Ramos (cell line): ENCODE measurements around the gene URM1.

Experiments
- in situ Hi-C: fragments of 300-500 bp; cut with MboI; formaldehyde crosslinking; loops from one replicate; pipeline ENCODE4 v1.14.3; 2022; ENCODE audit warnings: low sequenced_read_pairs; ENCODE audit not compliant: unreplicated experiment

Gene URM1

GRCh38 chr9:128344931-128345605, 26.1 kb upstream of the URM1 start:
- in situ Hi-C loops: no loop called here

GRCh38 chr9:128349125-128349524, 22.0 kb upstream of the URM1 start:
- in situ Hi-C loops: no loop called here

GRCh38 chr9:128349772-128350171, 21.4 kb upstream of the URM1 start:
- in situ Hi-C loops: no loop called here

GRCh38 chr9:128355451-128355850, 15.7 kb upstream of the URM1 start:
- in situ Hi-C loops: no loop called here

- in situ Hi-C loops: no loop called here
Observed at GRCh38 chr9:128358090-128358489, 13.1 kb upstream of the URM1 start.

GRCh38 chr9:128358861-128359260, 12.3 kb upstream of the URM1 start:
- in situ Hi-C loops: no loop called here

GRCh38 chr9:128360826-128361225, 10.3 kb upstream of the URM1 start:
- in situ Hi-C loops: loop anchor here (5.0 kb wide), 1 partner anchor 56 kb away; no protein-coding TSS in a partner anchor

GRCh38 chr9:128361296-128361985, 9.7 kb upstream of the URM1 start:
- in situ Hi-C loops: loop anchor here (5.0 kb wide), 1 partner anchor 56 kb away; no protein-coding TSS in a partner anchor

GRCh38 chr9:128361986-128362646, 9.1 kb upstream of the URM1 start:
- in situ Hi-C loops: loop anchor here (5.0 kb wide), 1 partner anchor 55 kb away; no protein-coding TSS in a partner anchor

GRCh38 chr9:128362774-128363173, 8.4 kb upstream of the URM1 start:
- in situ Hi-C loops: loop anchor here (5.0 kb wide), 1 partner anchor 55 kb away; no protein-coding TSS in a partner anchor

- in situ Hi-C loops: no loop called here
Observed at GRCh38 chr9:128365525-128365924, 5.6 kb upstream of the URM1 start.

GRCh38 chr9:128369024-128369706, 2.0 kb upstream of the URM1 start:
- in situ Hi-C loops: no loop called here

- in situ Hi-C loops: no loop called here
Observed at GRCh38 chr9:128370367-128370751, 815 bp upstream of the URM1 start.

GRCh38 chr9:128371630-128372117, 500 bp downstream of the URM1 start:
- in situ Hi-C loops: no loop called here

- in situ Hi-C loops: no loop called here
Observed at GRCh38 chr9:128372188-128372641, 1.0 kb downstream of the URM1 start.

GRCh38 chr9:128372784-128373183, 1.6 kb downstream of the URM1 start:
- in situ Hi-C loops: no loop called here

GRCh38 chr9:128374221-128374675, 3.1 kb downstream of the URM1 start:
- in situ Hi-C loops: no loop called here

GRCh38 chr9:128375865-128376264, 4.7 kb downstream of the URM1 start:
- in situ Hi-C loops: no loop called here

GRCh38 chr9:128382261-128382660, 11.1 kb downstream of the URM1 start:
- in situ Hi-C loops: no loop called here
